NCI-H774 (cell line): Measurements from ENCODE around the gene CTLA4.
"Not testable (repeated sequence)": the region's sequence is repeated elsewhere in the genome, so short reads cannot be mapped to it uniquely, and the experiment has no call there.

Experiments used
- DNase-seq: peaks from one replicate; lab custom pipeline; 2025; lab: John Stamatoyannopoulos, UW

Gene CTLA4

DNA sequence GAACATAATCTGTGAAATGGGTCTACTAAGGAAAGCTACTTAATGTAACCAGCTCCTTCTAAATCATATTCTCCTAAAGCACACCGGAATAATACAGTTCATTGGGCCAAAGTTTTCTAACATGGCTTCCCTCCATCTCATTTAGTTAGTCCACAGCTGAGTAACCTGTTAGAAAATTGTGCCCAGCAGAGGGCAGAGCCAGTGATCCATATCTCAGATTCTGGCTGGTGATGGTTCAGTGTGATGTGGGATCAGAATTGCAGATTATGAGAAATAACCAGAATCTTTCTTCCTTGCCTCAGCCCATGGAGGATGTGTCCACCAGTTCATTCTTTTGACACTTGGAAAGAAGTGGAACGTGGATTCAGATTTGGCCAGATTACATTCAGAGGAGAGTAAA is 9.4 kb upstream of the CTLA4 start:
- DNase-seq = no peak

DNA sequence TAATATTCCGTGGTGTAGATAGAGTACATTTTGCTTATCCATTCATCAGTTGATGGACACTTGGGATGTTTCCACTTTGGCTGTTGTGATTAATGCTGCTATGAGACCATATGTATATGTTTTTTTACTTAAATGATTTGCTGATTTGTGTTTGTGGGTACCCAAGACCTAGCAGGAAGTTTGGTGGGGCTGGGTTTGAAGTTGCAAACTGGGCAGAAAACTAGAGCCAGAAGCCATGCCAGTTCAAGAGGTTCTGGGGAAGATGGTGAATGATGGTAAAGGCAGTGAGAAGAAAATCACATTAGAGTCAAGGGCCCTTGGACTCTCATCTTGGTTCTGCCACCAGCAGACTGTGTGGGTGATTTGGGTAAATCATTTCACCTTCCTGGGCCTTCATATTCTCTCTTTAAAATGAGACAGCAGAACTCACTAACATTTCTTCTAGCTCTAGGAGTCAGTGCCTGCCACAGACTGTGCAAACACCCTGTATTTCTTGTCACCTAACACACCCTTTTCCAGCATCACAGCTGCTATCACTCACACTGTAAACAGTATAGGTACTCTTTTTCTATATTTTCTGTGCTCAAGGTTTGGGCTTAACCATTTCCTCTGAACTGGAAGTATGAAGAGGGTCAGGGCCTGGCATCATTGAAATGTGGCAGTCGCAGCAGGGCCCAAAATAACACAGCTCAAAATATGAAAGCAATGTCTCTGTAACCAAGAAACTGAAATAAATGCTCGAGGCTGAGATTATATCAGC is 8.4 kb upstream of the CTLA4 start:
- no peak for DNase-seq

DNA sequence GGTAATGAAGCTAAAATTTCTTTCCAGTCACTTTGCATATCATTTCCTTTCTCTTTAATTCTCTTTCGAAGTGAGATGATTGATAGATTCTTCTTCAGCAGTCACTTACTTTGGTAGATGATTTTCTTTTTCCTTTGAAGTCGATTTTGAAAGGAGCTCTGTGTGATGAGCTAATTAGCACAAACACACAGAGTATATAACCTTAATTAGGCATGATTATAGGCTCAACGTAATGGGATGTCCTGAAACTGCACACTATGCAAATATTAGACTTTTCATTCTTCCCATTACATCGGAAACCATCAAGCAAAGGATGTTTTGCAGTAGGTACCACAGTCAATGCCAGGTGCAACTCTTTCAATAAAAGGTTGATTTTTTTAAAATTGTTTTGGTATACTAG is 6.4 kb upstream of the CTLA4 start:
- peak; percentile 24 for DNase-seq

DNA sequence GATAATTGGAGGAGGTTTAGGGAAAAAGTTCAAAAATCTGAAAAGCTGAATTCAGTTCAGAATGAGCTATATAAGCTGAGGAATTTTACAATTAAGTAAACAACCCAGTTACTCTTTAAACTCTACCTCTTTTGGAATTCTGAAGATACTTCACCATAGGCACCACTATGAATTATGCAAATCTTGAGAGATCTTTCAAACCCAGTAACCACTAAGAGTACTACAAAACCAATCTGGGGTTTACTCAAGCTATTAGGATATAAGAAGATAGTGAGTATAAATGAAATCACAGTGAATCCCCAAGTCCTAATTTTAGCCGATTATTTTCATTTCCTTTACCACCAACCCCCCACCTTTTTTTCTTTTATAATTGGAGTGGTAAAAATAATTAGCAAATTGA is 6.0 kb upstream of the CTLA4 start:
- DNase-seq = no peak

DNA sequence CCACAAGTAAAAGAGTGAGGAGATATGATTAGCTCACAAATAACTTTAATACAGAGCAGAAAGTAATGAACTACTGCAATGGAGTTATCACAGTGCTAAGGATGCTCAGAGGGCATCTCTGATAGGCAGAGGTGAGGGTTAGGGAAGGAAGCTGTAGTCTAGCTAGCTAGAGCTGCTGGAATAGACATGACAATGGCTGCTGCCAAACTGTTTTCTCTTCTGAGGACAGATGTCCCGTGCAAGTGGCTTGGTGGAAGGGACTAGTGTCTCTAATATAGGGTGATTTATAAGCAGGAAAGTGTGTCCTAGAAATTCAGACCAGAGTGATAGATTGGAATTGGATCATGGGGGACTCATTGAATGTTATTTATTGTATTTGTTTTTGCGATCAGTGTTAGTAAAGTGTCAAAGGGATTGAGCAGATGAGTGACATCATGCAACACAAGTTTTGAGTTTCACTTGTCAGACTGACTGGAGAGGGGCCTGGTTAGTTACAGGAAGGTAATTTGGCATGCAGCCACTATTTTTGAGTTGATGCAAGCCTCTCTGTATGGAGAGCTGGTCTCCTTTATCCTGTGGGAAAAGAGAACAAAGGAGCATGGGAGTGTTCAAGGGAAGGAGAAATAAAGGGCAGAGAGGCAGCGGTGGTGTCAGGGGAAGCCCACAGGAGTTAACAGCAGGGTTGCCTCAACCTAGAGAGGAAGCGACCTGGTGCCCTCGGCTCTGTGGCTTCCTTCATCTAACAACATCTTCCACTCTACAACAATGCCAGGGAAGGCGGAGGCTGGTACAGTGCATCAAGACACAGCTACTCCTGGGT is 1.9 kb downstream of the CTLA4 start:
- DNase-seq = no peak

DNA sequence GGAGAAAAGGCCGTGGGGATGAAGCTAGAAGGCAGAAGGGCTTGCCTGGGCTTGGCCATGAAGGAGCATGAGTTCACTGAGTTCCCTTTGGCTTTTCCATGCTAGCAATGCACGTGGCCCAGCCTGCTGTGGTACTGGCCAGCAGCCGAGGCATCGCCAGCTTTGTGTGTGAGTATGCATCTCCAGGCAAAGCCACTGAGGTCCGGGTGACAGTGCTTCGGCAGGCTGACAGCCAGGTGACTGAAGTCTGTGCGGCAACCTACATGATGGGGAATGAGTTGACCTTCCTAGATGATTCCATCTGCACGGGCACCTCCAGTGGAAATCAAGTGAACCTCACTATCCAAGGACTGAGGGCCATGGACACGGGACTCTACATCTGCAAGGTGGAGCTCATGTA is 2.9 kb downstream of the CTLA4 start:
- no peak for DNase-seq

DNA sequence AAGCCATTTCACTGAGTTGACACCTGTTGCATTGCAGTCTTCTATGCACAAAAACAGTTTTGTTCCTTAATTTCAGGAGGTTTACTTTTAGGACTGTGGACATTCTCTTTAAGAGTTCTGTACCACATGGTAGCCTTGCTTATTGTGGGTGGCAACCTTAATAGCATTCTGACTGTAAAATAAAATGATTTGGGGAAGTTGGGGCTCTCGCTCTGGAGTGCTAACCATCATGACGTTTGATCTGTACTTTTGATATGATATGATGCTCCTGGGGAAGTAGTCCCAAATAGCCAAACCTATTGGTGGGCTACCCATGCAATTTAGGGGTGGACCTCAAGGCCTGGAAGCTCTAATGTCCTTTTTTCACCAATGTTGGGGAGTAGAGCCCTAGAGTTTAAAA is 3.4 kb downstream of the CTLA4 start:
- DNase-seq = no peak

DNA sequence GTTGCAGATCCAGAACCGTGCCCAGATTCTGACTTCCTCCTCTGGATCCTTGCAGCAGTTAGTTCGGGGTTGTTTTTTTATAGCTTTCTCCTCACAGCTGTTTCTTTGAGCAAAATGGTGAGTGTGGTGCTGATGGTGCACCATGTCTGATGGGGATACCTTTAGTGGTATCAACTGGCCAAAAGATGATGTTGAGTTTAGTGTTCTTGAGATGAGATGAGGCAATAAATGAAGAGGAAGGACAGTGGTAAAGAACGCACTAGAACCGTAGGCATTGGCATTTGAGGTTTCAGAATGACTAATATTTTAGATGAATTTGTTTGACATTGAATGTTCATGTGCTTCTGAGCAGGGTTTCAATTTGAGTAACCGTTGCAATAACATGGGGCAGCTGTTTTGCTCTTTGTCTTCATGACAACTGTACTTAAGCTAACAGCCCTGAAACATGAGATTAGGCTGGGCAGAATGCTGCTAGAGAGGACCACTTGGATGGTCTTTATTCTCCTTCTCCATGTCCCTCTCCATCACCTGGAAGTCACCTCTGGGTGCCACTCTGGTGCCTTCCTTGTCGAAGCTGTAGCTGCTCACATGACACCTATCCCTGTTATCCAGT is 3.9 kb downstream of the CTLA4 start:
- no peak for DNase-seq

DNA sequence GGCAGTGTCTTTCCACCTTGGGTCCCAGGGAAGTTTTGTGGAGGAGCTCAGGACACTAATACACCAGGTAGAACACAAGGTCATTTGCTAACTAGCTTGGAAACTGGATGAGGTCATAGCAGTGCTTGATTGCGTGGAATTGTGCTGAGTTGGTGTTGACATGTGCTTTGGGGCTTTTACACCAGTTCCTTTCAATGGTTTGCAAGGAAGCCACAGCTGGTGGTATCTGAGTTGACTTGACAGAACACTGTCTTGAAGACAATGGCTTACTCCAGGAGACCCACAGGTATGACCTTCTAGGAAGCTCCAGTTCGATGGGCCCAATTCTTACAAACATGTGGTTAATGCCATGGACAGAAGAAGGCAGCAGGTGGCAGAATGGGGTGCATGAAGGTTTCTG is 5.9 kb downstream of the CTLA4 start:
- no peak for DNase-seq

DNA sequence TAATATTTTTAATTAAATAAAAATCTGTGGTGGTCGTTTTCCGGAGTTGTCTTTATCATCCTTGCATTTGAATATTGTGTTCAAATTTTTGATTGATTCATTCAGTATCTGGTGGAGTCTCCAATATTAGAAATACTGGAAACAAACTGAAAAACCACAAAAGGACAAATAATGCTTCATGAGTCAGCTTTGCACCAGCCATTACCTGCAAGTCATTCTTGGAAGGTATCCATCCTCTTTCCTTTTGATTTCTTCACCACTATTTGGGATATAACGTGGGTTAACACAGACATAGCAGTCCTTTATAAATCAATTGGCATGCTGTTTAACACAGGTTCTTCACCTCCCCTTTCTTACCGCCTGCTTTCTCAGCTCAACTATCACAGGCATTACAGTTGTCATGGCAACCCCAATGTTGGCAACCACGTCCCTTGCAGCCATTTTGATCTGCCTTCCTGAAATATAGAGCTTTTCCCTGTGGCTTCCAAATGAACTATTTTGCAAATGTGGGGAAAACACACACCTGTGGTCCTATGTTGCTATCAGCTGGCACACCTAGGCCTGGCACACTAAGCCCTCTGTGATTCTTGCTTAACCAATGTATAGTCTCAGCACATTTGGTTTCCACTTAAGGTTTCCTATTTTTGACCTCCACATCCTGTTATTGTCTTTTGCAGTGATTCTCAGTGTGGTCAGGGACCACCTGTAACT is 6.5 kb downstream of the CTLA4 start:
- DNase-seq = peak; percentile 31

DNA sequence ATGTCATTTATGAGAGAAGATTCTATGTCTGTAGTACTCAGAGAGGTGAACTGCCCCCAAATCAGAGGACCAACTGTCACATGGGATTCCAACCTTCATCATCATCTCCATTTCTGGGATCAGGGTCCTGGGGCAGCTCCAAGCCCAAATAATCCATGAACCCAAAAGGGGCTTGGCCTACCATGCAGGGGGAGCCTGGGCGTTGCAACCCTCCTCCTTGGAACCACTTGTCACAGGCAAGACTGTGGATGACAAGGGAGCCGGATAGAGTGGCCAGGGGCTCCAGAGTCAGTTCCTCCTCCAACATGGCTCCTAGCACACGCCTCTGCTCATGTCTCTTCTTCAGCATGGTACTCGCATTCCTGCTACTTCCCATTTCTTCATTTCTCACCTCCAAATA is 7.9 kb downstream of the CTLA4 start:
- DNase-seq = no peak

DNA sequence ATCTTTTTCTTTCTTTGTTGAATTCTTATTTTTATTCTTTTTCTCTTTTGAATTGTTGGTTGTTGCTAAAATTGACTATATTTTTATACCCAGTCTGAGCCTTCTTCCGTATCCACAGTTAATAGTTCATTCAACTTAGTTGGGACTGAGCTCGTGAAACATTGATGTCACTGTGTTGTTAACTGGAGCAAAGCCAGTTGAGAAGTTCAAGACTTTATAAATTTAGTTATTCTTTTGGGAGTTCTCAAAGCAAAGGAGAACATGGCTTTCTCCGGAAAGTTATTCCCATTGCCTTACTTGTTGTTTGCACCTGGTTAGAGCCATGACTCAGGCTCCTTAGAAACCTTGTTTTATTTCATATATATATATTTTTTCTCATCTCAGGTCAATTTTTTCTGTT is 8.8 kb downstream of the CTLA4 start:
- DNase-seq = no peak

DNA sequence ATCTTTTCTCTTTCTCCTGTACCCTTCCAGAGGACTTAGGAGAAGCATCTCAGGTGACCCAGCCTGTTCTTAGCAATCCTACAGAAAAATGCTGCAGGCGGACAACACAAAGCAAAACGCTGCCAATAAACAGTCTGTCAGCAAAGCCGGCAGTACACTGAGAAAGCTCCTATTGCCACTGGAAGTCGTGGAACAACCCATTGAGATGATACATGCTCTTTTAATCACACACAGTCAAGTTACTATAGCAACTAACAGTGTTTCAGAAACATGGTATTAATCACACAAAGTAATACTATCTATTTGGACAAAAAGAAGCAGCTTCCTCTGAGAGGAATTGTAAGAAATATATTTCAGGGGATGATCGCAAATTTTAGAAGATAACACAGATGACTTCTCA is 10.5 kb downstream of the CTLA4 start:
- DNase-seq = peak; percentile 4

DNA sequence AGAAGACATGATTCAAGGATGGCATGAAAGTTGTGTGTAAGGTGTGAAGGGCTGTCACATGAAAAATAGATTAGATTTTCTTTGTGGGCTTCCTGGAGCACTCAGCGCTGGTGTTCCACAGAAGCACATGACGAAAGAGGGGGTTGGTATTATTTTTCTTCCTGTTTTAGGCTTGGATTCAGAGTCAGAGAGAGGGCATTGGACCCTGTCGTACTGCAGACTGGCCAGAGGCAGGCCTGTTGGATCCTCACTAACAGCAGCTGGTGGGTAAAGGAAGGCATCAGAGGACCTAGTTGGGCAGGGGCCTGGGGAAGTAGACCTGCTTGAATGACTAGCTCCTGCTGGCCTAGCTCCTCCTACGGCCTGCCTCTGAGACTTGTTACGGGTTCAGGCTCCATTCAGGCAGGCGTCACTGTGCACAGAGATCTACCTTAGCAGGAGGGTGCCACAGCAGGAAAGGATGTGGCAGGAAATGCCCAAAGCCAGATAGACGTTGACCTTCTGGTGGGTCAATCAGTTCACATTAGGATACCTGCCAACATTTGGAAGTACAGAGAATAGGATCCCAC is 13.1 kb downstream of the CTLA4 start:
- DNase-seq = no peak

DNA sequence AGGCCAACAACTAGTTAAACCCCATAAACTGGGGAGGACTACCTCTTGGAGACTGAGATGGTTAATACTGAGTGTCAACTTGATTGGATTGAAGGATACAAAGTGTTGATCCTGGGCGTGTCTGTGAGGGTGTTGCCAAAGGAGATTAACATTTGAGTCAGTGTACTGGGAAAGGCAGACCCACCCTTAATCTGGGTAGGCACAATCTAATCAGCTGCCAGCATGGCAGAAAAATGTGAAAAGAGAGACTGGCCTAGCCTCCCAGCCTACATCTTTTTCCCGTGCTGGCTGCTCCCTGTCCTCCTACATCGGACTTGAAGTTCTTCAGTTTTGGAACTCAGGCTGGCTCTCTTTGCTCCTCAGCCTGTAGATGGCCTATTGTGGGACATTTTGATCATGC is 13.6 kb downstream of the CTLA4 start:
- DNase-seq = not testable (repeated sequence)

DNA sequence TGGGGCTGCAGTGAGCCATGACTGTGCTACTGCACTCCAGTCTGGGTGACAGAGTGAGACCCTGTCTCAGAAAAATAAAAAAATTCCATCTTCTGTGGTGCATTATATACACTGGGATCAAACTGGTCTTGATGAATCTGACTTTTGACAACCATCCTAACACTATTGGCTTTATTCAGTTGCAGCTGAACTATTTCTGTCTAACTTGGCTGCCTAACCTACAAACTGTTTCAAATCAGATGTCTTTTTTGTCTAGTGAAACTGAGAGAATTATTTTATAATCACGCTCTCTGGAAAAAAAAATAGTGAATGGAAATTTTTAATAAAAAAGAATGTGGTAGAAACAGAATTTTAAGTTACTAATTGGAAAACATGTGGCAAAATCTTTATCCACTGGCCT is 15.0 kb downstream of the CTLA4 start:
- no peak for DNase-seq

DNA sequence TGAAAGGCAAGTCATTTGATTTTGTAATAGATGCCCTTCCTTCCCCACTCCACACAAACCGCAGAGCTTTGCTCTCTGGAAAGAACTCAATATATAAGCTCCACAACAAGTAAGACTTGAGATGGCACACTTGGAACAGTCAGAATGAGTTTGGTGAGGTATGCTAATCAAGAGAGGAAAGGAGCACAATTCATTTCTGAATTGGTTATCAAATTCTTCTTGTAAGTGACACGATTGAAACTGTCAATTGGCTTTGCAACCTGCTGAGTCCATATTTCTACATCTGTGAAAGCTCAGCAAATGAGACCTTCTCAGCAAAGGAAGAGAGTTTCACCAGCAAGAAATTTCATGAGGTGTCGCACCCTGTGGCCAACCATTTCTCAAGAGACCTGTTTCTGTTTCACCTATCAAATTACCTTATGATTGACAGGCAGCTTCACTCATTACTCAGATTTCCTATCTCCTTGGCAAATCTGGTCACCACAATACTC is 19.1 kb downstream of the CTLA4 start:
- DNase-seq = no peak

DNA sequence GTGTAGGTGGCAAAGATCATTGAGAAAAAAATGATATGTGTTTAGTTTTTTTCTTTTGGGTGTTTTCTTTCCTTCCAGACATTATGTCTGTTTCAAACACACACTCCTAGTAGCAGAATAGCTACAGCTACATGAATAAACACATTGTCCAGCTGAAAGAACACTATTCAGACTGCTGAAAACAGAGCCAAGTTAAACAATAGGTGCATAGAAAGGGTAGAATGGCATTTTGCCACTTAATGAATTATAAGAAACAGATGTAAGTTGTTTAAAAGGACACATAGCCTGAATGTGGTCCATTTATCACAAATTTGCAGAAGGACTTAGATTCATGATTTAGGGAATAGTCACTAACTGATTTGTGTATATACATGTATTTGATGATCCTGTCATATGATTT is 20.1 kb downstream of the CTLA4 start:
- peak; percentile 70 for DNase-seq

DNA sequence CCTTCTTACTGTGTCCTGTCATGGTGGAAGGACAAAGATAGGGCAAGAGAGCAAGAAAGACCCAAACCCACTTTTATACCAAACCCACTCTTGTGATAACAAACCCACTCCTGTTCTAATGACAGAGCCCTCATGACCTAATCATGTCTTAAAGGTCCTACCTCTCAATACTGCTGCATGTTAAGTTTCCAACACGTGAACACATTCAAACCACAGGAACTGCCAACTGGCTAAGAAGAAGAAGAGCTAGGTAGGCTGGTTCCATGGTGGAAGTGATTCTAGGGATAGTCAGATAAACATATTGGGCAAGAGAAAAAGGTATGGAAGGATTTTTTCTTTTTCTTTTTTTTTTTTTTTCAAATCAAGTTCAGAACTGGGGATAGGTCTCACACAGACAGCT is 22.0 kb downstream of the CTLA4 start:
- DNase-seq = no peak

DNA sequence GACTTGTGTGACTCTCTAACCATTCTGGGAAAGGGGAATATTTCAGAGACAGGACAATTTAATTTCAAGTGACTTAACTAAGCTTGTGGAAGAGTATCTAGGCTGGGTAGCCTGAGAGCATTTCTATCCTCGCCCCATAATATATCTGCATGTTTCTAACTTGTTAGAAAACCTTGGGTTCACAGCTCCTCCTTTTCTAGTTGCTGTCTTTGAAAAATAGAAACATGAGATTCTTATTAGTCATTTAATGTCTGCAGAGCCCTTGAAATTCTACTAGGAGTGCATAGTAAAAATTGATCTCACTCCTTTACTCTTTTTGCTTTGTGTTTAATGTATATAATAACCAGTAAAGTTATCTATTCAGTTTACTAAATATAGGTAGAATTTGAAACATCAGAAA is 22.4 kb downstream of the CTLA4 start:
- no peak for DNase-seq

DNA sequence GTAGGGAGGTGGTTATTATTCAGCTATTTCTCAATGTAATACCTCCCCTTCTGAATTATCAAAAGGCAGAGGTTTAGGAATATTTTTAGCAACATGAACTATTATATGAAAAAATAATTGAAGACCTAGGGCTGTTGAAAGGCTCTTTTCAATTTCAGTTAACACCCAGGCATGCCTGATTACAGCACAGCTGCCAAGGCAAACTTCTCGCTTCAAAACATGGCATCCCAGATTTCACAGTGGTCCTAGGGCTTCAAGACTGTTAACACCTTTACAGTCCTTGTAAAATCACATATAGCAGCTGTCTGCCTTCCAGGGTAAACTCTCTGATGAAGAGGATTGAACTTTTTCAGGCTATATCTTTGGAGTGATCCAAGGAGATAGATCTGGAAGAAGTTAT is 23.2 kb downstream of the CTLA4 start:
- no peak for DNase-seq

DNA sequence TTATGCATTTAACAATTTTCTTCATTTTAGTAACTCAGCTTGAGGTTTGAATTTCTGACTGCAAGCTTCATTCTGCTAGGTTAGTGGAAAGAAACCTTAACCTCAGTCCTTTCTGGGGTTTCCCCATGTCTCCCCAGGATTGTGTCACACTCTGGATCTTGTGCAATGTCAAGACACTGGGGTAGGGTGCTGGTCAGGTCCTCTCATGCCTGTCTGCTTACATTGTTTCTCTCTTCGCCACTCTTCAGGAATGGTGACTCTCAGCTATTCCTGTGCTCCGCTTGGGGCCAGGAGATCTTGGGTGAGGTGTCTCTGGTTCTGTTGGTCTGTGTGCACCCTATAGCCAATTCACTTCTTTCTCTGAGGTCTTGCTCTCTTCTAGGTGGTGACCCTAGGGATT is 23.9 kb downstream of the CTLA4 start:
- no peak for DNase-seq
